HUES64 (cell line): ENCODE data around the gene BACE2.
"Not testable (repeated sequence)": the region's sequence is repeated elsewhere in the genome, so short reads cannot be mapped to it uniquely, and the experiment has no call there.

Experiments used
- H3K27ac ChIP-seq: 2 replicates; pipeline ENCODE4 v1.7.0; 2013; ENCODE audit warnings: low read depth, low read length, inconsistent platforms
- H3K27me3 ChIP-seq: 2 replicates; pipeline ENCODE4 v1.6.1; 2013; ENCODE audit warnings: mild to moderate bottlenecking, low read length; ENCODE audit not compliant: insufficient read depth
- H3K36me3 ChIP-seq: 2 replicates; pipeline ENCODE4 v1.6.1; 2013; ENCODE audit warnings: mild to moderate bottlenecking, low read length; ENCODE audit not compliant: insufficient read depth
- H3K4me1 ChIP-seq: 2 replicates; pipeline ENCODE4 v1.6.1; 2013; ENCODE audit warnings: mild to moderate bottlenecking, low read length, moderate library complexity; ENCODE audit not compliant: insufficient read depth
- H3K4me3 ChIP-seq: 2 replicates; pipeline ENCODE4 v1.5.1; 2013; ENCODE audit warnings: mild to moderate bottlenecking, low read length, moderate library complexity
- H3K9ac ChIP-seq: 2 replicates; pipeline ENCODE4 v1.6.1; 2013; ENCODE audit warnings: mild to moderate bottlenecking, low read depth, low read length
- H3K9me3 ChIP-seq: 2 replicates; pipeline ENCODE4 v1.6.1; 2013; ENCODE audit warnings: low read depth, low read length; ENCODE audit not compliant: insufficient read depth
- WGBS: fragments of 150-250, 120-280 bp; methylation state at CpG from one replicate; pipeline ENCODE4 v1.1.7; 2013; ENCODE audit warnings: missing lambda C conversion rate; 5-methylcytosine and 5-hydroxymethylcytosine counted together

Gene BACE2

GRCh38 chr21:41228958-41229357 is 61.0 kb downstream of the BACE2 start:
- Histone ChIP-seq H3K27me3 (no peaks in the 10 kb centered on the region), H3K27ac (no peak overlapping the region), H3K9me3 (no peaks in the 10 kb centered on the region), H3K9ac (no peak overlapping the region), H3K4me3 (no peak overlapping the region), H3K4me1 (peaks cover 5% of the 10 kb centered on the region; the same call in 1 of the 2 replicates), H3K36me3 (no peaks in the 10 kb centered on the region)
- WGBS = 87% methylated on average over 7 of the region's 7 CpGs

- Histone ChIP-seq H3K27me3 (no peaks in the 10 kb centered on the region), H3K9me3 (no peaks in the 10 kb centered on the region), H3K27ac (no peak overlapping the region), H3K36me3 (no peaks in the 10 kb centered on the region), H3K4me3 (no peak overlapping the region), H3K4me1 (peaks cover 5% of the 10 kb centered on the region; the same call in 1 of the 2 replicates), H3K9ac (no peak overlapping the region)
- 96% methylated on average over 10 of the region's 10 CpGs for WGBS
Measured at GRCh38 chr21:41229509-41230248, 61.7 kb downstream of the BACE2 start.

GRCh38 chr21:41230497-41230896 is 62.5 kb downstream of the BACE2 start:
- Histone ChIP-seq H3K27ac (no peak overlapping the region), H3K36me3 (no peaks in the 10 kb centered on the region), H3K9ac (no peak overlapping the region), H3K4me3 (no peak overlapping the region), H3K27me3 (no peaks in the 10 kb centered on the region), H3K9me3 (no peaks in the 10 kb centered on the region), H3K4me1 (peaks cover 5% of the 10 kb centered on the region; the same call in 1 of the 2 replicates)
- WGBS = 95% methylated on average over 4 of the region's 4 CpGs

- H3K27ac ChIP-seq = no peak overlapping the region
- no peaks in the 10 kb centered on the region for H3K27me3 ChIP-seq
- 90% methylated on average over 6 of the region's 6 CpGs for WGBS
- H3K36me3 ChIP-seq = no peaks in the 10 kb centered on the region
- no peak overlapping the region for H3K4me3 ChIP-seq
- no peak overlapping the region for H3K9ac ChIP-seq
- no peaks in the 10 kb centered on the region for H3K9me3 ChIP-seq
- peaks cover 5% of the 10 kb centered on the region; the same call in 1 of the 2 replicates for H3K4me1 ChIP-seq
Measured at GRCh38 chr21:41231060-41231459, 63.1 kb downstream of the BACE2 start.

- H3K4me1 ChIP-seq = peaks cover 5% of the 10 kb centered on the region; the same call in 1 of the 2 replicates
- WGBS = 93% methylated on average over 10 of the region's 10 CpGs
- no peaks in the 10 kb centered on the region for H3K9me3 ChIP-seq
- no peaks in the 10 kb centered on the region for H3K27me3 ChIP-seq
- no peak overlapping the region for H3K27ac ChIP-seq
- no peak overlapping the region for H3K4me3 ChIP-seq
- H3K36me3 ChIP-seq = no peaks in the 10 kb centered on the region
- H3K9ac ChIP-seq = no peak overlapping the region
Measured at GRCh38 chr21:41232013-41232412, 64.1 kb downstream of the BACE2 start.

- peaks cover 5% of the 10 kb centered on the region; the same call in 1 of the 2 replicates for H3K4me1 ChIP-seq
- no peak overlapping the region for H3K9ac ChIP-seq
- H3K4me3 ChIP-seq = no peak overlapping the region
- H3K27me3 ChIP-seq = no peaks in the 10 kb centered on the region
- WGBS = 94% methylated on average over 6 of the region's 6 CpGs
- H3K36me3 ChIP-seq = no peaks in the 10 kb centered on the region
- H3K9me3 ChIP-seq = no peaks in the 10 kb centered on the region
- H3K27ac ChIP-seq = no peak overlapping the region
Measured at GRCh38 chr21:41233916-41234315, 66.0 kb downstream of the BACE2 start.

GRCh38 chr21:41234569-41234968 is 66.6 kb downstream of the BACE2 start:
- 97% methylated on average over 5 of the region's 5 CpGs for WGBS
- H3K9ac ChIP-seq = no peak overlapping the region
- H3K27ac ChIP-seq = no peak overlapping the region
- H3K27me3 ChIP-seq = no peaks in the 10 kb centered on the region
- no peak overlapping the region for H3K4me3 ChIP-seq
- H3K36me3 ChIP-seq = no peaks in the 10 kb centered on the region
- H3K4me1 ChIP-seq = peaks cover 5% of the 10 kb centered on the region; the same call in 1 of the 2 replicates
- H3K9me3 ChIP-seq = no peaks in the 10 kb centered on the region

- Histone ChIP-seq H3K9ac (no peak overlapping the region), H3K36me3 (no peaks in the 10 kb centered on the region), H3K27me3 (no peaks in the 10 kb centered on the region), H3K4me1 (peaks cover 5% of the 10 kb centered on the region; the same call in 1 of the 2 replicates), H3K4me3 (no peak overlapping the region), H3K9me3 (no peaks in the 10 kb centered on the region), H3K27ac (no peak overlapping the region)
- 94% methylated on average over 2 of the region's 3 CpGs for WGBS
Measured at GRCh38 chr21:41235201-41235600, 67.2 kb downstream of the BACE2 start.

- WGBS = 93% methylated on average over 16 of the region's 16 CpGs
- H3K36me3 ChIP-seq = no peaks in the 10 kb centered on the region
- no peak overlapping the region for H3K27ac ChIP-seq
- no peak overlapping the region for H3K4me3 ChIP-seq
- H3K9me3 ChIP-seq = no peaks in the 10 kb centered on the region
- no peaks in the 10 kb centered on the region for H3K27me3 ChIP-seq
- peaks cover 5% of the 10 kb centered on the region; the same call in 1 of the 2 replicates for H3K4me1 ChIP-seq
- H3K9ac ChIP-seq = no peak overlapping the region
Measured at GRCh38 chr21:41236352-41236973, 68.5 kb downstream of the BACE2 start.

GRCh38 chr21:41238081-41238796 is 70.3 kb downstream of the BACE2 start:
- H3K9me3 ChIP-seq, H3K27ac ChIP-seq, H3K4me3 ChIP-seq, H3K9ac ChIP-seq, H3K27me3 ChIP-seq, H3K36me3 ChIP-seq, H3K4me1 ChIP-seq: not testable (repeated sequence)
- WGBS = 92% methylated on average over 8 of the region's 10 CpGs

- no peaks in the 10 kb centered on the region for H3K9me3 ChIP-seq
Measured at GRCh38 chr21:41240040-41240439, 72.1 kb downstream of the BACE2 start.

More at GRCh38 chr21:41240040-41240439, 72.1 kb downstream of the BACE2 start:
- WGBS = 95% methylated on average over 3 of the region's 3 CpGs
- no peaks in the 10 kb centered on the region for H3K27me3 ChIP-seq
- H3K27ac ChIP-seq = no peak overlapping the region
- no peaks in the 10 kb centered on the region for H3K4me1 ChIP-seq
- H3K4me3 ChIP-seq = no peak overlapping the region
- no peak overlapping the region for H3K9ac ChIP-seq
- no peaks in the 10 kb centered on the region for H3K36me3 ChIP-seq
